Omental fat pad (tissue), 4 donors: Measurements from ENCODE around the gene FLVCR2. TPM values are rescaled to one million over a fixed set of nuclear protein-coding genes. Genes with fewer than 3 reads are reported as not detected.

Source experiments
- ATAC-seq: fragments of 150-250 bp; one replicate; pipeline ENCODE4 v1.9.1; 2016; ENCODE audit warnings: mild to moderate bottlenecking, moderate library complexity; ENCODE audit not compliant: low FRiP score
- DNase-seq: peaks from one replicate; pipeline ENCODE4 v3.0.0-alpha.2; 2019; ENCODE audit warnings: low spot score
- total RNA-seq, 4 donors: library from RNA; depleted of rRNA; stranded (reverse); fragments of >200 nt; gene quantifications; one replicate each; pipeline ENCODE4 v1.1.0, GENCODE V29; 2016
- TF ChIP-seq, protein P1 (sequence below), 3 donors: fragments of 450-650 bp; IDR thresholded peaks; one replicate each; pipeline ENCODE4 v1.5.1; 2016 to 2017; ENCODE audit warnings: antibody characterized with exemption in 3 of 3, mild to moderate bottlenecking in 3 of 3, moderate library complexity in 2 of 3

FLVCR2 gene
- 10 to 100 TPM in 3 of 4 donors, 1 to 10 TPM in 1; 5.8 to 25.6 (median 11.8) TPM for total RNA-seq

DNA sequence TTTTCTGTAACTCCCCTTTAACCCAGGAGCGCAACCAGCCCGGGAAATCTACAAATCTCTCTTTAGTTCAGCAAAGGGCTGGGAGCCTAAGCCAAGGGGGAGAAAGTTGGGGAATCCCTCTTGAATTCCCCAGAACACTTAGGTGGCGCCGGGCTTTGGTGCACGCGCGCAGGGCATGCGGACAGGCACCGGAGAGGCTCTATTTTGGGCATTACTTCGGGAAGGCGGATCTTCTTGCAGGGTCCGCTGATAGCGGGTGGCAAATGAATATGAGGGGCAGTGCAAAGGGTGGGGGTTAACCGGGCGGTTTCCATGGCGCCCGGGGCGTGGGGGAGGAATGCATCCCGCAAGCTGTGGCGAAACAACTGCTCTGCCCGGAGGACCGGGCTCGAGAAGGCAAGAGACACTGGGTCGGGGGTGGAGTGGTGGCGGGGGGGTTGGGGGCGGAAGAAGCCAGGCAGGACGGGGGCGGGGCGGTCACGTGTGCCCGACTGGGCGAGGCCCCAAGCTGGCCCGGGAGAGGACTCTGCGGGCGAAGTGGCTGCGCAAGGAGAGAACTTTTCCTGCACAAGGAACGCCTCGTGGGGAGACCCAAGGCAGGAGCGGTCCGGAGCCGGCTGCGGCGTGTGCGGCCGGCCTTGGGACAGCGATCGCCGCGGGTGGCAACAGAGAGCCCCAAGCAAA lies at the start of gene FLVCR2:
TSS of gene FLVCR2 (plus strand) at position 519 of the 684 bp plus-strand sequence. CDS start 353 bp downstream, outside the sequence.
- DNase-seq (peak; percentile 55), ATAC-seq (peak; percentile 86)
- TF ChIP-seq, protein P1, sequence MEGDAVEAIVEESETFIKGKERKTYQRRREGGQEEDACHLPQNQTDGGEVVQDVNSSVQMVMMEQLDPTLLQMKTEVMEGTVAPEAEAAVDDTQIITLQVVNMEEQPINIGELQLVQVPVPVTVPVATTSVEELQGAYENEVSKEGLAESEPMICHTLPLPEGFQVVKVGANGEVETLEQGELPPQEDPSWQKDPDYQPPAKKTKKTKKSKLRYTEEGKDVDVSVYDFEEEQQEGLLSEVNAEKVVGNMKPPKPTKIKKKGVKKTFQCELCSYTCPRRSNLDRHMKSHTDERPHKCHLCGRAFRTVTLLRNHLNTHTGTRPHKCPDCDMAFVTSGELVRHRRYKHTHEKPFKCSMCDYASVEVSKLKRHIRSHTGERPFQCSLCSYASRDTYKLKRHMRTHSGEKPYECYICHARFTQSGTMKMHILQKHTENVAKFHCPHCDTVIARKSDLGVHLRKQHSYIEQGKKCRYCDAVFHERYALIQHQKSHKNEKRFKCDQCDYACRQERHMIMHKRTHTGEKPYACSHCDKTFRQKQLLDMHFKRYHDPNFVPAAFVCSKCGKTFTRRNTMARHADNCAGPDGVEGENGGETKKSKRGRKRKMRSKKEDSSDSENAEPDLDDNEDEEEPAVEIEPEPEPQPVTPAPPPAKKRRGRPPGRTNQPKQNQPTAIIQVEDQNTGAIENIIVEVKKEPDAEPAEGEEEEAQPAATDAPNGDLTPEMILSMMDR (IDR thresholded peaks at IDR 0.05): no peak

GRCh38 chr14:75531256-75531655 lies 47.2 kb upstream of the FLVCR2 start:
- TF ChIP-seq, protein P1 (IDR thresholded peaks at IDR 0.05): no peak
- ATAC-seq: no peak
- no peak for DNase-seq

GRCh38 chr14:75531660-75532317 lies 46.6 kb upstream of the FLVCR2 start:
- ATAC-seq (no peak), DNase-seq (no peak)
- TF ChIP-seq, protein P1 (IDR thresholded peaks at IDR 0.05): no peak

- no peak for DNase-seq
- no peak for ATAC-seq
- TF ChIP-seq, protein P1 (IDR thresholded peaks at IDR 0.05): no peak
These were observed 44.4 kb upstream of the FLVCR2 start for GRCh38 chr14:75533791-75534555.

- ATAC-seq (peak; percentile 22), DNase-seq (no peak)
- TF ChIP-seq, protein P1 (IDR thresholded peaks at IDR 0.05): no peak
These were observed 43.1 kb upstream of the FLVCR2 start for GRCh38 chr14:75535164-75535898.

DNA sequence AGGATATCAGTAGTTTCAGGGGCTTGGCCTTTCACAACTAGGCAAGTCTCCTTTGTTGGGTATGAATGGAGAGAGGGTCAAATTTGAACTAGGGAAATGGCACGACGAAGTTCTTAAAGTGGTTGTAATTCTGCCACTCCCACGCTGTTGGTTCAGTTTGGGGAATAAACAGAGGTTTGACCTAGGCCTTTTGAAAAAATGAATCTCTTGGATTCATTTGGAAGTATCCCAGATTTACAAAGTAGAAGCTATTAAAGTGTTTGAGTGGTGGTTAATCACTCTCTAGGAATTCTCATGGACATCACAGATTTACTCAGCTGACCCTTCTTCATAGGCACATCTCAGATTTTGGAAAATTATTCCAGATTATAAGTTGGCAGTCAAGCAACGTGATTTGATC lies 41.3 kb upstream of the FLVCR2 start:
- DNase-seq (no peak), ATAC-seq (no peak)
- TF ChIP-seq, protein P1 (IDR thresholded peaks at IDR 0.05): no peak
